Measurements from ENCODE around the gene DNAJB9.

Gene DNAJB9

DNA sequence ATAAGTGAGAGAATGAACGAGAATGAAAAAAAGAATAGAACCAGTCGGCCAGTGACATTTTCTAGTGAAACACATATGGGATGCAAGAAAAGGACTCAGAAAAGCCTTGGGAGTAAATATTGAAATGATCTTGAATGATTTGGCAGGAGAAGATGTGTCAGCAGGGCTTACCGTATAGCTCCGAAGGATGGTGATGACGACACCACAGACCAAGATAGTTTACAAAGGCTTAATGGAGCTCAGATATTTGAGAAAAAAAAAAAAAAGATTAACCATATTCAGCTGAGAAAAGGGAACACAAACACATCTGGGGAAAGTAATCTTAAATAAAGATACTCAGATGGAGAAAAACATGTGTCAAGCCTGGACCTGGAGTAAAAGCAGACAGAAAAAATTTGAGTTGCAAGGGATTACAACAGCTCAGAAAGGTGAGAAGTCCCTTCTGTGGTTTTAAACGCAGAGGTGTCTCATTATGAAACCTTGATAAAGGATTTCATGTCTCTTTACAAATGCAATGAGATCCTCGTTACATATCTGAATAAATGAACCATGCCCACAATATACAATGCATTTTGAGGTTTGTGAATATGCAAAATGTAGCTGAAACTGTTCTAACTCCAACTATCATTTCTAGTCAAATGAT lies 36.0 kb downstream of the DNAJB9 start:
- no peak for DNase-seq (ENCODE audit: low spot score)

DNA sequence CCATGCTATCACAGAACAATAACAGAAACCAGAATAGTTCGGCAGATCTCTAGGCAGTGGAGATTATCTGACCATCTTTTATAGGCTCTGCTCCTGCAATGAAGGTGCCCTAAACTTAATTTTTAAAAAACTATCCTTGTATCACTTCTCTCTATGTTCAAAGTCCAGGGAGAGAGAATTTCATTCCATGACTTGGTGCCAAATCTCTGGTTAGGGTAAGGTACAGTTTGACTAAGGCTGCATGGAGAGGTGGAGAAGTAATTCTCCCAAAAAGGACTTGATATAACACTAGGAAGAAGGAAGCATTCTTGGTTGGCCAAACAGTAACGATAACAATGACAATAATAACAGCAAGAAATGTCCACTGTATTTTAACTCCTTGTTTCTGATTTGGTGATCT lies 40.0 kb downstream of the DNAJB9 start:
- DNase-seq (ENCODE audit: low spot score) = no peak

GRCh38 chr7:108611268-108611667 lies 41.6 kb downstream of the DNAJB9 start:
- DNase-seq (ENCODE audit: low spot score) = no peak

- peak; percentile 50 for DNase-seq (ENCODE audit: low spot score)
These were observed 43.7 kb downstream of the DNAJB9 start for GRCh38 chr7:108613147-108613948.

DNA sequence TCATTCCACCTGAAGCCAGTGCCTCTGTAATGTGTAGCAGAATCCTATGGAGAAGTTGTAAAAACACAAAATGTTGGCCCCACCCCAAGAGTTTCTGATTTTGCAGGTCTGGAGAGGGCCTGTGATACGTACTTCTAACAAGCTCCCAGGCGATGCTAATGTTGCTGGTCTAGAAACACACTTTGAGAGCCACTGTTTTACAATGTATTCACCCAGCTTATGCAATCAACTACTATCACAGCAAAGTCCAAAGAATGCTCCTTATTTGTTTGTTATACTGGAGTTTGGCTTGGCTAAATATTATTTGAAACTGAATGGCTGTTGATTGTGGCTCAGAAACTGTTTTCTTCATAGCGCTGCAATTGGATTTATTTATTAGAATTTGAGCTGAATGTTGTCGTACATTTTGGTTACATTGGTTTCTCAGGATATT lies 44.3 kb downstream of the DNAJB9 start:
- DNase-seq (ENCODE audit: low spot score) = no peak

DNA sequence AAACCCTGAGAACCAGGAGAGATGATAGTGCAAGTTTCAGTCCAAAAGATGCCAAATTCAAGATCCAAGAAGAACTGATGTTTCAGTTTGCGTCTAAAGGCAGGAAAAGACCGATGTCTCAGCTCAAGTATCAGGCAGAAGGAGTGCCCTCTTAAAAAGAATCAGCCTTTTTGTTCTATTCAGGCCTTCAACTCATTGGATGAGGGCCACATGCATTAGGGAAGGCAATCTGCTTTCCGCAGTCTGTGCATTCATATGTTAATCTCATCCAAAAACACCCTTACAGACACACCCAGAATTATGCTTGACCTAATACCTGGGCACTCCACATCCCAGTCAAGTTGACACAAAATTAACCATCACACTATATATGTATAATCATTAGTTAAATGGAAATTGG lies 45.2 kb downstream of the DNAJB9 start:
- DNase-seq (ENCODE audit: low spot score) = no peak

DNA sequence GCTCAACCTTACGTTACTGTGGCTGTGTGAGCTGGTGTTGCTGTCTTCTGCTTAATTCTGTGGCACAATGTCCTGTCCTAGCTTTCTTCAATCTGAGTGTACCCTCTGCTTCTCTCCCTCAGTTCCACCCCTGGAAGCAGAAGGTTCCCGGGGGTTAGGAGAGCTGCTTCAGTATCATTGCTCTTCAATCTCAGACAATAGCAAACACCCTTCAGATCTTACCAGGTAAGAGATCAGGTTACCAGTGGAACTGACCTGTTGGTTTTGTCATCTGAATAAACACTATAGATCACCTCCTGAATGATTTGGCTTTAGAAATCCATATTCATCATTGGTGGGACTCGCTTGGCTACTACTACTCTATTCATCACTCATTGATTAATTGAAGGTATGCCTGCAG lies 48.4 kb downstream of the DNAJB9 start:
- no peak for DNase-seq (ENCODE audit: low spot score)

DNA sequence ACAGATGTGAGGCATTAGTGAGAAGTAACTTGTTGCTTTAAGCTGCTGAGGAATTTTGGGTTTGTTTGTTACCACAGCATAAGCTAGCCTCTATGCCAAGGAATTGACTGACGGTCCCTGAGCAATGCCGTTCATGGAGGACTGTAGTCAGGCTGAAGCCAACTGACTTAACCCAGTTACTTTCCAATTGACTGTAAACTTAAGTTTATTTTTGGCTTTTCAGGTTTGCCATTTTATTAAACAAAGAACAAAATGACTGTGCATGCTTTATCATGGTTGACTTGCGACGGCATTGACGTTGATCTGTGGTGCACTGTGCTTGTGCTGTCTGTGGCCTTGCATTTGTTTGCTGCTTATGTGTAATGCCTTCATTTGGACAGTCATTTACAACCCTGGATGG lies 53.5 kb downstream of the DNAJB9 start:
- no peak for DNase-seq (ENCODE audit: low spot score)
